Upper lobe of right lung (tissue), 1 donor: ENCODE measurements around the gene HAO2. TPM values are rescaled to one million over a fixed set of nuclear protein-coding genes. Genes with fewer than 3 reads are reported as not detected.

Experiments used
- ATAC-seq: fragments of 200-7000 bp; cut with Tn5 transposase; one replicate; pipeline ENCODE4 v1.9.1; 2020; ENCODE audit warnings: mild to moderate bottlenecking, moderate library complexity
- DNase-seq: peaks from one replicate; pipeline ENCODE4 v3.0.0-alpha.2; 2020
- H3K27ac ChIP-seq: fragments of 200-600 bp; one replicate; pipeline ENCODE4 v1.8.0; 2022
- H3K27me3 ChIP-seq: fragments of 200-600 bp; one replicate; pipeline ENCODE4 v1.8.0; 2022; ENCODE audit warnings: mild to moderate bottlenecking
- H3K36me3 ChIP-seq: fragments of 200-600 bp; one replicate; pipeline ENCODE4 v1.8.0; 2022
- H3K4me1 ChIP-seq: fragments of 200-600 bp; one replicate; pipeline ENCODE4 v1.8.0; 2022
- H3K4me3 ChIP-seq: fragments of 200-600 bp; one replicate; pipeline ENCODE4 v1.8.0; 2022; ENCODE audit warnings: mild to moderate bottlenecking
- H3K9me3 ChIP-seq: fragments of 200-600 bp; one replicate; pipeline ENCODE4 v1.8.0; 2022
- CTCF ChIP-seq: fragments of 200-600 bp; IDR thresholded peaks from one replicate; pipeline ENCODE4 v1.8.0; 2022; ENCODE audit warnings: antibody characterized with exemption
- intact Hi-C: fragments of 100-400 bp; cut with DNase I; formaldehyde crosslinking; loops from one replicate; pipeline ENCODE4 v1.11.0; 2022
- total RNA-seq: library from RNA; stranded (reverse); fragmentation: NEBNext Ultra II Directional; extraction: Animal tissue kit (Norgen Biotek cat#: 25700); gene quantifications from one replicate; pipeline ENCODE4 v1.2.1, GENCODE V29; 2021
- donor health status: DM: no; HTN: yes; CAD: no; lungs with severe emphysema.

HAO2 gene
- total RNA-seq, 1 donor from 2014 or later = not detected

DNA sequence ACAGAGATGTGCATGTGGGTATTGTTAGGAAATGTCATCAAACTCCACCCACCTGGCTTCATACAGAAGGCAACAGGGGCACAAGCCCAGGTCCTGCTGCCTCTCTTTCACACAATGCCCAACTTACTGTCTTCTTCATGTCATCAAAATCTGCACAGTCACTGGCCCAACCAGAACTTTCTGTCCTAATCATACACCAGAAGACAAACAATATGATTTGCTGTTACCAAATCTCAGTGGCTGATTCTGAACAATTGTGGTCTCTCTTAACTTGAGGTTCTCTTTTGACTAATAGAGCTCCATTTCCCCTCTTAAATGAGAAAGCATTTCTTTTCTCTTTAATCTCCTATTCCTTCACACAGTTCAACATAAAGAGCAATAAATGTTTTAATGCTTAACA lies 54.0 kb downstream of the HAO2 start:
- TF ChIP-seq CTCF = no peak
- DNase-seq (no peak), ATAC-seq (no peak)
- Histone ChIP-seq H3K36me3 (no peaks in the 10 kb centered on the region), H3K4me1 (no peaks in the 10 kb centered on the region), H3K27me3 (no peaks in the 10 kb centered on the region), H3K27ac (no peak overlapping the region), H3K9me3 (no peaks in the 10 kb centered on the region), H3K4me3 (no peak overlapping the region)
- intact Hi-C loops = no loop called here

GRCh38 chr1:119428991-119429390 lies 60.4 kb downstream of the HAO2 start:
- H3K9me3 ChIP-seq = no peaks in the 10 kb centered on the region
- no peak for ATAC-seq
- H3K27me3 ChIP-seq = no peaks in the 10 kb centered on the region
- TF ChIP-seq CTCF = no peak
- DNase-seq = no peak
- H3K4me1 ChIP-seq = no peaks in the 10 kb centered on the region
- intact Hi-C loops = no loop called here
- H3K27ac ChIP-seq = no peak overlapping the region
- no peaks in the 10 kb centered on the region for H3K36me3 ChIP-seq
- H3K4me3 ChIP-seq = no peak overlapping the region

- ATAC-seq (no peak), DNase-seq (no peak)
- Histone ChIP-seq H3K27ac (no peak overlapping the region), H3K36me3 (no peaks in the 10 kb centered on the region), H3K27me3 (no peaks in the 10 kb centered on the region), H3K4me3 (no peak overlapping the region), H3K4me1 (no peaks in the 10 kb centered on the region), H3K9me3 (no peaks in the 10 kb centered on the region)
- no peak for TF ChIP-seq CTCF
- intact Hi-C loops = no loop called here
Observed at GRCh38 chr1:119429687-119430086, 61.1 kb downstream of the HAO2 start.

- Histone ChIP-seq H3K27ac (no peak overlapping the region), H3K27me3 (no peaks in the 10 kb centered on the region), H3K4me1 (no peaks in the 10 kb centered on the region), H3K36me3 (no peaks in the 10 kb centered on the region), H3K4me3 (no peak overlapping the region), H3K9me3 (no peaks in the 10 kb centered on the region)
- DNase-seq (no peak), ATAC-seq (no peak)
- intact Hi-C loops = no loop called here
- no peak for TF ChIP-seq CTCF
Observed at GRCh38 chr1:119430486-119430885, 61.9 kb downstream of the HAO2 start.

GRCh38 chr1:119431836-119432235 lies 63.3 kb downstream of the HAO2 start:
- Histone ChIP-seq H3K27me3 (no peaks in the 10 kb centered on the region), H3K4me1 (no peaks in the 10 kb centered on the region), H3K36me3 (no peaks in the 10 kb centered on the region), H3K27ac (no peak overlapping the region), H3K4me3 (no peak overlapping the region), H3K9me3 (no peaks in the 10 kb centered on the region)
- no peak for DNase-seq
- intact Hi-C loops = no loop called here
- no peak for TF ChIP-seq CTCF
- no peak for ATAC-seq

- no peaks in the 10 kb centered on the region for H3K4me1 ChIP-seq
- DNase-seq = no peak
- intact Hi-C loops = no loop called here
- no peak overlapping the region for H3K27ac ChIP-seq
- no peaks in the 10 kb centered on the region for H3K36me3 ChIP-seq
- TF ChIP-seq CTCF = no peak
- H3K9me3 ChIP-seq = no peaks in the 10 kb centered on the region
- no peak for ATAC-seq
- H3K4me3 ChIP-seq = no peak overlapping the region
- H3K27me3 ChIP-seq = no peaks in the 10 kb centered on the region
Observed at GRCh38 chr1:119435052-119435451, 66.5 kb downstream of the HAO2 start.
